Vagina (tissue), 2 donors: Measurements from ENCODE around the gene CHIT1.

Source experiments
- CTCF ChIP-seq, 3 experiments: fragments of 450-650 bp in 2 of 3; fragments of 200-600 bp in 1 of 3; sonication (generic) in 1 of 3; IDR thresholded peaks; one replicate each; pipeline ENCODE4 v1.5.1; 2017 to 2019; ENCODE audit warnings: antibody characterized with exemption in 3 of 3, mild to moderate bottlenecking in 2 of 3, moderate library complexity in 2 of 3
- POLR2A ChIP-seq, 2 donors: fragments of 450-650 bp; IDR thresholded peaks; one replicate each; pipeline ENCODE4 v1.6.1; 2017; ENCODE audit warnings: antibody characterized with exemption in 2 of 2, mild to moderate bottlenecking in 2 of 2, moderate library complexity in 2 of 2
- POLR2AphosphoS5 ChIP-seq, 2 donors: sonication (generic); formaldehyde crosslinking; IDR thresholded peaks; one replicate each; pipeline ENCODE4 v1.9.0; 2017; ENCODE audit warnings: antibody characterized with exemption in 2 of 2, mild to moderate bottlenecking in 2 of 2, low read depth in 1 of 2; ENCODE audit not compliant: insufficient read depth in 1 of 2

- TF ChIP-seq CTCF (IDR thresholded peaks at IDR 0.05) (no peak), POLR2A (IDR thresholded peaks at IDR 0.05) (no peak), POLR2AphosphoS5 (IDR thresholded peaks at IDR 0.05; ENCODE audit: insufficient read depth in 1 of 2, low read depth in 1 of 2) (no peak)
Observed at GRCh38 chr1:203187304-203187685, 42.2 kb downstream of the CHIT1 start.
